ENCODE measurements around the gene ADGRB2. TPM values are rescaled to one million over a fixed set of nuclear protein-coding genes. Genes with fewer than 3 reads are reported as not detected.
A peak's percentile ranks its signal among the peaks of the same experiment; 100 is the strongest.

The ADGRB2 gene
- total RNA-seq, 1 donor from 2014 or later: 0.69 TPM

GRCh38 chr1:31725134-31725533 is 39.0 kb downstream of the ADGRB2 start:
- Histone ChIP-seq H3K4me3 (no peak overlapping the region), H3K9me3 (no peaks in the 10 kb centered on the region), H3K36me3 (no peaks in the 10 kb centered on the region), H3K4me1 (no peaks in the 10 kb centered on the region), H3K27me3 (peaks cover 13% of the 10 kb centered on the region), H3K27ac (no peak overlapping the region)
- TF ChIP-seq, protein P1, sequence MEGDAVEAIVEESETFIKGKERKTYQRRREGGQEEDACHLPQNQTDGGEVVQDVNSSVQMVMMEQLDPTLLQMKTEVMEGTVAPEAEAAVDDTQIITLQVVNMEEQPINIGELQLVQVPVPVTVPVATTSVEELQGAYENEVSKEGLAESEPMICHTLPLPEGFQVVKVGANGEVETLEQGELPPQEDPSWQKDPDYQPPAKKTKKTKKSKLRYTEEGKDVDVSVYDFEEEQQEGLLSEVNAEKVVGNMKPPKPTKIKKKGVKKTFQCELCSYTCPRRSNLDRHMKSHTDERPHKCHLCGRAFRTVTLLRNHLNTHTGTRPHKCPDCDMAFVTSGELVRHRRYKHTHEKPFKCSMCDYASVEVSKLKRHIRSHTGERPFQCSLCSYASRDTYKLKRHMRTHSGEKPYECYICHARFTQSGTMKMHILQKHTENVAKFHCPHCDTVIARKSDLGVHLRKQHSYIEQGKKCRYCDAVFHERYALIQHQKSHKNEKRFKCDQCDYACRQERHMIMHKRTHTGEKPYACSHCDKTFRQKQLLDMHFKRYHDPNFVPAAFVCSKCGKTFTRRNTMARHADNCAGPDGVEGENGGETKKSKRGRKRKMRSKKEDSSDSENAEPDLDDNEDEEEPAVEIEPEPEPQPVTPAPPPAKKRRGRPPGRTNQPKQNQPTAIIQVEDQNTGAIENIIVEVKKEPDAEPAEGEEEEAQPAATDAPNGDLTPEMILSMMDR (IDR thresholded peaks at IDR 0.05): no peak
- intact Hi-C loops (cut with DNase I): no loop called here
- DNase-seq (no peak), ATAC-seq (no peak)

DNA sequence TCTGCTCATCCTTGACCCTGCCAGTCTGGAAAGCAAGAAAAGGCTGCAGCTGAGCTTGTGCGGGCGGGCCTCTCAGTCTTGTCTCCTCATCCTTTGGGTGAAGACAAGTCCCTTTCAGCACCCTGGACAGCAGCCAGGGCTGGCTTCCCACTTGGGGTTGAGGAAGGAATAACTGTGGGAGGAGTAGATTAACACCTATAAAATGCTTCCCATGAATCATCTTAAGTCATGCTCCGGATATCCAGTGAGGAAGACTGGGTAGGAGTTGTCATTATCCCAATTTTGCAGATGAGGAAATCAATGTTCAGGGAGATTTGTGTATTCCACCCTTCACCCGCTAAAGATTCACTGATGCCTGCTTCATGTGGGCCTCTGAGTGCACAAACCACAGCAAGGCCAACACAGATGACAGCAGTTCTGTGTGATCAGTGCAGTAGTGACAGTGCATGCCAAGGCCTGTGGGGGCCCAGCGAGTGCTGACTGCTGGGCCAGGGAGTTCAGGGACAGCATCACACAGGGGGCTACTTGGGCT is 40.2 kb downstream of the ADGRB2 start:
- intact Hi-C loops (cut with DNase I): no loop called here
- Histone ChIP-seq H3K27ac (no peak overlapping the region), H3K4me3 (no peak overlapping the region), H3K9me3 (no peaks in the 10 kb centered on the region), H3K4me1 (no peaks in the 10 kb centered on the region), H3K36me3 (no peaks in the 10 kb centered on the region), H3K27me3 (peaks cover 16% of the 10 kb centered on the region)
- peak; percentile 79 for DNase-seq
- ATAC-seq: no peak
- TF ChIP-seq, protein P1 (IDR thresholded peaks at IDR 0.05): no peak

- intact Hi-C loops (cut with DNase I): no loop called here
- ATAC-seq (no peak), DNase-seq (no peak)
- no peak overlapping the region for H3K27ac ChIP-seq
- H3K27me3 ChIP-seq: peaks cover 25% of the 10 kb centered on the region
- no peaks in the 10 kb centered on the region for H3K9me3 ChIP-seq
- TF ChIP-seq, protein P1 (IDR thresholded peaks at IDR 0.05): no peak
- H3K36me3 ChIP-seq: no peaks in the 10 kb centered on the region
- H3K4me3 ChIP-seq: no peak overlapping the region
- H3K4me1 ChIP-seq: peaks cover 17% of the 10 kb centered on the region
Measured at GRCh38 chr1:31718327-31718897, 45.7 kb downstream of the ADGRB2 start.

DNA sequence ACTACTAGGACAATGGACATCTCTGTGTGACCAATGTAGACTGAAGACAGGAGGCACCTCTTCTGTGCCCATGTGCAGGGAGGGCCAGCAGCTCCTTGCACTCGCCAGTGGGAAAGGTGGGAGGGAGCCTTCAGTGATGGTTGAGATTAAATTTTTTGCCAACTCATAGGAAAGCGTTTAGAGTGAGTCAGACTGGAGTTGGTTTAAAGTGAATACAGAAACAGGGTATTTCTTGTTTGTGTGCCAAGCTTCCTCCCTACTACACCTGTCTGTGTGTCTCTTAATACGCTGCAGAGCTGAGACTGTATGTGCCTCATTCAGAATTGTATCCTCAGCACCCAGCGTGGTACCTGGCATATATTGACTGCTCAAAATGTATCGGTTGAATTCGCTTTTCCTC is 46.8 kb downstream of the ADGRB2 start:
- Histone ChIP-seq H3K4me1 (peaks cover 27% of the 10 kb centered on the region), H3K4me3 (no peak overlapping the region), H3K9me3 (no peaks in the 10 kb centered on the region), H3K27ac (no peak overlapping the region), H3K27me3 (peaks cover 18% of the 10 kb centered on the region), H3K36me3 (no peaks in the 10 kb centered on the region)
- no peak for DNase-seq
- intact Hi-C loops (cut with DNase I): no loop called here
- TF ChIP-seq, protein P1 (IDR thresholded peaks at IDR 0.05): no peak
- no peak for ATAC-seq

GRCh38 chr1:31715873-31716220 is 48.3 kb downstream of the ADGRB2 start:
- ATAC-seq (no peak), DNase-seq (no peak)
- H3K4me3 ChIP-seq: no peak overlapping the region
- H3K4me1 ChIP-seq: peaks cover 31% of the 10 kb centered on the region
- H3K9me3 ChIP-seq: no peaks in the 10 kb centered on the region
- peak overlapping the region; percentile 84 for H3K27ac ChIP-seq
- peaks cover 18% of the 10 kb centered on the region for H3K27me3 ChIP-seq
- TF ChIP-seq, protein P1 (IDR thresholded peaks at IDR 0.05): no peak
- no peaks in the 10 kb centered on the region for H3K36me3 ChIP-seq
- intact Hi-C loops (cut with DNase I): no loop called here

Data from upper lobe of right lung (tissue), 1 donor.